Activated CD4-positive, alpha-beta T cell treated with anti-CD3 and anti-CD28 coated beads, Interleukin-2, amount 10 ng/mL, durations not matched to agents 7 days and 5 days (primary cell): Measurements from ENCODE around the gene GNG14. TPM values are rescaled to one million over a fixed set of nuclear protein-coding genes. Genes with fewer than 3 reads are reported as not detected.
A peak's percentile ranks its signal among the peaks of the same experiment; 100 is the strongest.

Experiments used
- CTCF ChIA-PET: fragments of 350-600 bp; sonication (Branson Sonifier 250); formaldehyde crosslinking; loops from one replicate; lab custom pipeline; 2021; ENCODE audit warnings: antibody characterized with exemption; lab: Charles Lee
- POLR2A ChIA-PET: fragments of 350-600 bp; sonication (Branson Sonifier 250); formaldehyde crosslinking; loops from one replicate; lab custom pipeline; 2021; ENCODE audit warnings: antibody characterized with exemption; lab: Charles Lee
- DNase-seq: peaks from one replicate; pipeline ENCODE4 v3.0.0-alpha.2; 2020
- H3K27ac Mint-ChIP-seq: one replicate; pipeline ENCODE4 v1.8.0; 2021; ENCODE audit warnings: mild to moderate bottlenecking, moderate library complexity, mixed read lengths
- H3K27me3 Mint-ChIP-seq: one replicate; pipeline ENCODE4 v1.8.0; 2021; ENCODE audit warnings: mixed read lengths
- H3K36me3 Mint-ChIP-seq: one replicate; pipeline ENCODE4 v1.8.0; 2021; ENCODE audit warnings: low read depth, mixed read lengths
- H3K4me1 Mint-ChIP-seq: one replicate; pipeline ENCODE4 v1.8.0; 2021; ENCODE audit warnings: mixed read lengths
- H3K4me3 Mint-ChIP-seq: one replicate; pipeline ENCODE4 v1.8.0; 2021; ENCODE audit warnings: mild to moderate bottlenecking, moderate library complexity, mixed read lengths
- H3K9me3 Mint-ChIP-seq: one replicate; pipeline ENCODE4 v1.8.0; 2021; ENCODE audit warnings: mixed read lengths
- total RNA-seq, 2 experiments: library from RNA; stranded (reverse); gene quantifications; one replicate each; pipeline ENCODE4 v1.2.3, GENCODE V29; 2021

Gene GNG14
- total RNA-seq, 2 experiments from 2014 or later: not detected

GRCh38 chr19:12737835-12738351, 50.1 kb downstream of the GNG14 start:
- peaks cover 26% of the 10 kb centered on the region for H3K36me3 Mint-ChIP-seq
- ChIA-PET CTCF (interaction anchor here (1.2 to 2.0 kb wide), 4 partner anchors 20 to 22 kb away, joined by 3 to 7 read pairs (median 4); no protein-coding TSS in a partner anchor), POLR2A (interaction anchor here (0.5 kb wide), 1 partner anchor 1125 kb away, joined by 3 read pairs; no protein-coding TSS in a partner anchor)
- H3K27ac Mint-ChIP-seq: peak overlapping the region; percentile 94
- H3K27me3 Mint-ChIP-seq: no peaks in the 10 kb centered on the region
- H3K9me3 Mint-ChIP-seq: no peaks in the 10 kb centered on the region
- H3K4me1 Mint-ChIP-seq: peaks cover 34% of the 10 kb centered on the region
- DNase-seq: no peak
- H3K4me3 Mint-ChIP-seq: peak overlapping the region; percentile 99

Other genes with a start within 250 kb of the GNG14 start
- gene ZNF443, start 247.0 kb upstream of the GNG14 start, total RNA-seq: 1 to 10 TPM; 5.8 to 6.4 TPM
- 1 to 10 TPM; 2.2 to 2.4 TPM for gene ZNF709, start 203.2 kb upstream of the GNG14 start, total RNA-seq
- gene ZNF564, start 136.5 kb upstream of the GNG14 start, total RNA-seq: 10 to 100 TPM; 11.1 to 12.1 TPM
- gene ZNF490, start 77.2 kb upstream of the GNG14 start, total RNA-seq: 10 to 100 TPM; 15.1 to 15.8 TPM
- 10 to 100 TPM; 31.3 to 37.3 TPM for gene ZNF791, start 77.1 kb upstream of the GNG14 start, total RNA-seq
- gene MAN2B1, start 21.3 kb upstream of the GNG14 start, total RNA-seq: 100 to 1,000 TPM; 130 to 143 TPM
- gene WDR83, start 21.2 kb upstream of the GNG14 start, total RNA-seq: 10 to 100 TPM; 14.4 to 19.6 TPM
- gene DHPS, start 6.1 kb upstream of the GNG14 start, total RNA-seq: 100 to 1,000 TPM in 1 of 2 experiments, 10 to 100 TPM in 1; 89.9 to 102 TPM
- gene FBXW9, start 8.6 kb downstream of the GNG14 start, total RNA-seq: 1 to 10 TPM; 5.3 to 5.9 TPM
- gene TNPO2, start 35.9 kb downstream of the GNG14 start, total RNA-seq: 10 to 100 TPM; 80.5 to 90.7 TPM
- 100 to 1,000 TPM; 222 to 226 TPM for gene TRIR, start 46.7 kb downstream of the GNG14 start, total RNA-seq
- 10 to 100 TPM; 67.2 to 68.3 TPM for gene GET3, start 49.5 kb downstream of the GNG14 start, total RNA-seq
- gene BEST2, start 63.8 kb downstream of the GNG14 start, total RNA-seq: not detected
- gene HOOK2, start 87.6 kb downstream of the GNG14 start, total RNA-seq: 10 to 100 TPM; 13.9 to 14.0 TPM
- gene JUNB, start 103.5 kb downstream of the GNG14 start, total RNA-seq: 10 to 100 TPM; 66.7 to 78.4 TPM
- gene PRDX2, start 113.8 kb downstream of the GNG14 start, total RNA-seq: 100 to 1,000 TPM; 274 to 288 TPM
- gene THSD8, start 114.1 kb downstream of the GNG14 start, total RNA-seq: 10 to 100 TPM; 27.0 to 31.1 TPM
- gene RNASEH2A, start 118.6 kb downstream of the GNG14 start, total RNA-seq: 10 to 100 TPM; 34.9 to 39.3 TPM
- gene RTBDN, start 146.6 kb downstream of the GNG14 start, total RNA-seq: not detected
- under 1 TPM; 0.35 to 0.67 TPM for gene MAST1, start 150.5 kb downstream of the GNG14 start, total RNA-seq
- 10 to 100 TPM; 28.8 to 30.0 TPM for gene DNASE2, start 193.5 kb downstream of the GNG14 start, total RNA-seq
- under 1 TPM in 1 of 2 experiments, not detected in 1; 0.20 TPM for gene KLF1, start 199.2 kb downstream of the GNG14 start, total RNA-seq
- gene GCDH, start 203.2 kb downstream of the GNG14 start, total RNA-seq: 10 to 100 TPM; 35.4 to 41.7 TPM
- gene SYCE2, start 231.3 kb downstream of the GNG14 start, total RNA-seq: 1 to 10 TPM; 3.2 to 4.5 TPM
- 10 to 100 TPM; 85.7 to 90.6 TPM for gene FARSA, start 245.7 kb downstream of the GNG14 start, total RNA-seq